Suppressor macrophage treated with lipopolysaccharide for 1 hour (primary cell): Measurements from ENCODE around the gene TOMM40.
A peak's percentile ranks its signal among the peaks of the same experiment; 100 is the strongest.
"Not testable (repeated sequence)": the region's sequence is repeated elsewhere in the genome, so short reads cannot be mapped to it uniquely, and the experiment has no call there.

Experiments used
- DNase-seq, 3 donors: peaks; one replicate each; pipeline ENCODE4 v3.0.0-alpha.2; 2020 to 2022

Gene TOMM40

GRCh38 chr19:44872661-44873060, 18.4 kb upstream of the TOMM40 start:
- no peak for DNase-seq

GRCh38 chr19:44874317-44874716, 16.7 kb upstream of the TOMM40 start:
- DNase-seq, result no peak

- DNase-seq, result no peak
Observed at GRCh38 chr19:44875666-44876451, 15.2 kb upstream of the TOMM40 start.

- DNase-seq, result no peak
Observed at GRCh38 chr19:44876930-44877535, 14.0 kb upstream of the TOMM40 start.

GRCh38 chr19:44878120-44878865, 12.8 kb upstream of the TOMM40 start:
- DNase-seq, result no peak

GRCh38 chr19:44879309-44880065, 11.6 kb upstream of the TOMM40 start:
- no peak for DNase-seq

- DNase-seq, result no peak
Observed at GRCh38 chr19:44882063-44882462, 9.0 kb upstream of the TOMM40 start.

DNA sequence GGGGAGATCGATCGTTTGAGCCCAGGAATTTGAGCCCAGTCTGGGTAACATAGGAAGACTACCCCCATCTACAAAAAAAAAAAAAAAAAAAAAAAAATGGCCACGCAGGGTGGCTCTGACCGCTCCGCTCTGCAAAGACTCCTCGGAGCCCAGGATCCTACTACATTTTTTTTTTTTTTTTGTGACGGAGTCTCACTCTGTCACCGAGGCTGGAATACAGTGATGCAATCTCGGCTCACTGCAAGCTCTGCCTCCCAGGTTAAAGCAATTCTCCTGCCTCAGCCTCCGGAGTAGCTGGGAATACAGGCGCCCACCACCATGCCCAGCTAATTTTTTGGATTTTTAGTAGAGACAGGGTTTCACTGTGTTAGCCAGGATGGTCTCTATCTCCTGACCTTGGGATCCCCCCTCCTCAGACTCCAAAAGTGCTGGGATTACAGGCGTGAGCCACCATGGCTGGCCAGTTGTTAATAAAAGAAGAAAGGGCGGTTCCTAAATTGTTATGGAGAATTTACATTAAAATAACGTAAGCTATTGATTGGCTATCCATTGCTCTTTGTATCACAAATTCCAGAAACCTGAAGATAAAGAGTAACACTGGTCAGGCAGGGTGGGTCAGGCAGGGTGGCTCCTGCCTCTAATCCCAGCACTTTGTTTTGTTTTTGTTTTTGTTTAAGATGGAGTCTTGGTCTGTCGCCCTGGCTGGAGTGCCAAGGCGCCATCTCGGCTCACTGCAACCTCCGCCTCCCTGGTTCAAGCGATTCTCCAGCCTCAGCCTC, 8.2 kb upstream of the TOMM40 start:
- DNase-seq, result not testable (repeated sequence)

DNA sequence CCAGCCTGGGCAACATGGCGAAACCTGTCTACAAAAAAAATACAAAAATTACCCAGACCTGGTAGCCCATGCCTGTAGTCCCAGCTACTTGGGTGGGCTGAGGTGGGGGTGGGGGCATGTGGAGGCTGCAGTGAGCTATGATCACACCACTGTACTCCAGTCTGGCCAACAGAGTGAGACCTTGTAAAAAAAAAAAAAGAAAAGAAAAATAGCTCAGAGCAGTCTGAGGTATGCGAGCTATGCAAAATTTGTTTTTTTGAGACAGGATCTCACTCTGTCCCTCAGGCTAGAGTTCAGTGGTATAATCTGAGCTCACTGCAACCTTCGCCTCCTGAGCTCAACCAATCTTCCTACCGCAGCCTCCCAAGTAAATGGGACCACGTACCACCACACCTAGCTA, 7.1 kb upstream of the TOMM40 start:
- no peak for DNase-seq

- no peak for DNase-seq
Observed at GRCh38 chr19:44884566-44884965, 6.5 kb upstream of the TOMM40 start.

GRCh38 chr19:44886141-44886540, 4.9 kb upstream of the TOMM40 start:
- DNase-seq, result no peak

GRCh38 chr19:44887648-44888047, 3.4 kb upstream of the TOMM40 start:
- DNase-seq, result no peak

- not testable (repeated sequence) for DNase-seq
Observed at GRCh38 chr19:44888335-44888734, 2.7 kb upstream of the TOMM40 start.

DNA sequence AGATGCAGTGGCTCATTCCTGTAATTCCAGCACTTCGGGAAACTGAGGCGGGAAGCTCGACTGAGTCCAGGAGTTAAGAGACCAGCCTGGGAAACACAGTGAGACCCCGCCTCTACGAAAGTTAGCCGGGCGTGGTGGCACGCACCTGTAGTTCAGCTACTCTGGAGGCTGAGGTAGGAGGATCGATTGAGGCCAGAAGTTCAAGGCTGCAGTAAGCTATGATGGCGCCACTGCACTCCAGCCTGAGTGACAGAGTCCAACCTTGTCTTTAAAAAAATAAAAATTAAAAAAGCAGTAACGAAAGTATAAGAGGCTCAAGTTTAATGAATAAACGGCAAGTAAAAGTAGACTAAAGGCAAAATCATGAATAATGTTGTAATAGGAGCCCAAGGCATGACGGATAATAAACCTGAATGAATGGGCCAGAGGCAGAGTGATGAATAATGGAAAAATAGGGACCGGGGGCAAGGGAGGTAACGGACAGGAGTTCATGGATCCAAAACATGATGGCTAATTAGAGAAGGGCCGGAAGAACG, 1.2 kb upstream of the TOMM40 start:
- no peak for DNase-seq

DNA sequence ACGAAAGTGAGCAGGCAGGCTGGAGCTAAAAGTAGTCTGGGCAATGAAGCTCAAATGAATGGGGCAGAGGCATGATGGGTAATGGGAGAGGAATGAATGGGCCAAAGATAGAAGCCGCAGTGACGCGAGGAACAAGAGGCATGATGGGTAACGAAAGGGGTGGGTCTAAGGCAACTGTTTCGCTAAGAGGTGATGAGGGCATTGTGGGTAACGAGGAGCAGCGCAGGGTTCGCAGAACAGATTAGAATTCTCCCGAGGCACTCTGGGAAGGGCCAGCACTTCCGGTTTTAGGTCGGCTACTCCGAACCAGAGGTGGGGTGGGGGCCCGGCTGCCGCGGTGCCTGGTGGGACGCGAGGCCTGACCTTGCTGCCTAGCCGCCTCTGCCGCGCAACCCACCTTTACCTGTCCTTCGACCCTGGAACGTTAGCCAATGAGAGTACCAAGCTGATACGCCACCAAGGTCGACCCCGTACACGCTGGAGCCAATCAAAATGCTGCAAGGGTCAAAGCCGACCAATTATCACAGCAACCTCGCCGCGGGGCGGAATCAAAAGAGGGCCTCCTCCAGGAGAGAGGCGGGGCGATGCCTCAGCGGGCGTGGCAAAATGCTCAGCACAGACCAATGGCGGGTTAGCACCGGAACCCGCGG, 563 bp upstream of the TOMM40 start:
- peak in 2 of 3 donors; percentile 100 for DNase-seq

GRCh38 chr19:44892932-44893331, 1.9 kb downstream of the TOMM40 start:
- DNase-seq, result no peak

DNA sequence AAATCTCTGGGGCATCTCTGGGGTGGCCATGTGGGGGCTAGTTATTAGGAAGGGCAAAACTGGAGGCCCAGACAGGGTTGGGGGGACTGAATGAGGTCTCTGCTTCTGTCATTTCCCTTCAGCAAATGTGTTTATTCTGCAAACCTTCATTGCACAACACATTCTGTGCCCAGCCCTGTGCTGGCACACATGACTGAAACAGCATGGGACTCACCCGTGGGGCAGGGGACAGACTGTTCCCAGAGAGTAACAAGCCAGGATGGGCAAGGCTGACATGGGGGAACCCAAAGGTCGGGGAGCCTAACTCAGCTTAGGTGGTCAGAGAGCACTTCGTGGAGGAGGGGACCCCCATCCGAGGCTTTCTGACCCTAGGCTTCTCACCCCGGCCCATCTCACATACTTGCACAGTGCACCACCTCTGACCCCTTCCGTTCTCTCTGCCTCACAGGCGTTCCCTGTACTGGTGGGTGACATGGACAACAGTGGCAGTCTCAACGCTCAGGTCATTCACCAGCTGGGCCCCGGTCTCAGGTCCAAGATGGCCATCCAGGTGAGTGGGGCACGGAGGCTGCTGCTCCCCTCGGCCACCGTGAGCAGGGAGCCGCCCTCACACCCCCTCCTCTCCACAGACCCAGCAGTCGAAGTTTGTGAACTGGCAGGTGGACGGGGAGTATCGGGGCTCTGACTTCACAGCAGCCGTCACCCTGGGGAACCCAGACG, 2.4 kb downstream of the TOMM40 start:
- no peak for DNase-seq

GRCh38 chr19:44894052-44894400, 3.0 kb downstream of the TOMM40 start:
- peak; percentile 59 to 64 (median 60) for DNase-seq

- DNase-seq, result no peak
Observed at GRCh38 chr19:44894946-44895345, 3.9 kb downstream of the TOMM40 start.

DNA sequence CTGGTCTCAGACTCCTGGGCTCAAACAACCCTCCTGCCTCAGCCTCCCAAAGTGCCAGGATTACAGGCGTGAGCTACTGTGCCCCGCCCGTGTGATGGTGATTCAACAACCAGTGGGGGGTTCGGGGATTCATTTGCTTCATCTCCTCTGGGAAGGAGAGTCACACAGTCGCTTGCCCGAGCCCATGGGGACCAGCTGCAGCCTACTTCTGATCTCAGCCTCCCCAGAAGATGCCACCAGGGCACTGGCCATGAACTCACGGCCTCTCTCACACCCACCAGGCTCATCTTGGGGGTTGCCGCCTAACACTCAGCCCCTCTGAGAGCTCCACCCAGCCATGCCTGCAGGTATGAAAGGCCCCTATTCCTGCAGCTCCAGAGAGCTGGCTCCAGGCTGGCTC, 6.8 kb downstream of the TOMM40 start:
- DNase-seq, result no peak
